NB4 (cell line): ENCODE measurements around the gene TRIO.
A peak's percentile ranks its signal among the peaks of the same experiment; 100 is the strongest.
"Not testable (repeated sequence)": the region's sequence is repeated elsewhere in the genome, so short reads cannot be mapped to it uniquely, and the experiment has no call there.

ENCODE experiments used
- DNase-seq: peaks from one replicate; pipeline ENCODE4 v3.0.0; 2010; ENCODE audit warnings: low read depth
- H3K4me3 ChIP-seq: one replicate; pipeline ENCODE4 v1.5.1; 2011; ENCODE audit warnings: mild to moderate bottlenecking, low read depth, low read length, moderate library complexity
- MYC ChIP-seq: IDR thresholded peaks from 2 replicates; pipeline ENCODE4 v1.6.1; 2011; ENCODE audit warnings: low read depth, low read length
- POLR2A ChIP-seq: IDR thresholded peaks from 2 replicates; pipeline ENCODE4 v1.6.1; 2011; ENCODE audit warnings: mild to moderate bottlenecking; ENCODE audit not compliant: insufficient read length; ENCODE audit errors: extremely low read depth
- TF ChIP-seq, protein P1 (sequence below): IDR thresholded peaks from 2 replicates; pipeline ENCODE4 v1.6.1; 2011; ENCODE audit warnings: low read depth, low read length
- TF ChIP-seq, protein P2 (sequence below): IDR thresholded peaks from one replicate; pipeline ENCODE4 v1.5.1; 2012; ENCODE audit warnings: low read depth, low read length

Gene TRIO

DNA sequence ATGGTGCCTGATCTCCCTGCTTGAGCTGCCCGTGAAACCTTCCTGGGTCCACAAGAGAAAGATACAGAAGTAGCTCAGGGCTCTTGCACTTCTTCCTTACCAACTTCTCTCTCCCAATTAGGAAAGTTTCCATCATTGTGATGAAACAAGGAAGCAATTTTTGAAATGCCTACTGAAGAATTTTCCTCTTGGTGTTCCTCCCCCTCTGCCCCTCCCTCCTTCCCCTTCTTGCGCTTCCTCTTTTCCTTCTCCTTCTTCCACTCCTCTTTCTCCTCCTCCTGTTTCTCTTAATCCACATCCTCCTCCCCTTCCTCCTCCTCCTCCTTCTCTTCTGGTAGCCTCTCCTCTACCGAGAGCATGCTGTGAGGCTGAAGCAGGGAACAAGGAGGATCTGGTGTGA is 402.2 kb downstream of the TRIO start:
- peak; percentile 60 for DNase-seq
- TF ChIP-seq, protein P1, sequence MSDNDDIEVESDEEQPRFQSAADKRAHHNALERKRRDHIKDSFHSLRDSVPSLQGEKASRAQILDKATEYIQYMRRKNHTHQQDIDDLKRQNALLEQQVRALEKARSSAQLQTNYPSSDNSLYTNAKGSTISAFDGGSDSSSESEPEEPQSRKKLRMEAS: no peak
- no peak for TF ChIP-seq POLR2A
- TF ChIP-seq, protein P2, sequence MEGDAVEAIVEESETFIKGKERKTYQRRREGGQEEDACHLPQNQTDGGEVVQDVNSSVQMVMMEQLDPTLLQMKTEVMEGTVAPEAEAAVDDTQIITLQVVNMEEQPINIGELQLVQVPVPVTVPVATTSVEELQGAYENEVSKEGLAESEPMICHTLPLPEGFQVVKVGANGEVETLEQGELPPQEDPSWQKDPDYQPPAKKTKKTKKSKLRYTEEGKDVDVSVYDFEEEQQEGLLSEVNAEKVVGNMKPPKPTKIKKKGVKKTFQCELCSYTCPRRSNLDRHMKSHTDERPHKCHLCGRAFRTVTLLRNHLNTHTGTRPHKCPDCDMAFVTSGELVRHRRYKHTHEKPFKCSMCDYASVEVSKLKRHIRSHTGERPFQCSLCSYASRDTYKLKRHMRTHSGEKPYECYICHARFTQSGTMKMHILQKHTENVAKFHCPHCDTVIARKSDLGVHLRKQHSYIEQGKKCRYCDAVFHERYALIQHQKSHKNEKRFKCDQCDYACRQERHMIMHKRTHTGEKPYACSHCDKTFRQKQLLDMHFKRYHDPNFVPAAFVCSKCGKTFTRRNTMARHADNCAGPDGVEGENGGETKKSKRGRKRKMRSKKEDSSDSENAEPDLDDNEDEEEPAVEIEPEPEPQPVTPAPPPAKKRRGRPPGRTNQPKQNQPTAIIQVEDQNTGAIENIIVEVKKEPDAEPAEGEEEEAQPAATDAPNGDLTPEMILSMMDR: no peak
- TF ChIP-seq MYC: no peak
- no peak overlapping the region for H3K4me3 ChIP-seq

DNA sequence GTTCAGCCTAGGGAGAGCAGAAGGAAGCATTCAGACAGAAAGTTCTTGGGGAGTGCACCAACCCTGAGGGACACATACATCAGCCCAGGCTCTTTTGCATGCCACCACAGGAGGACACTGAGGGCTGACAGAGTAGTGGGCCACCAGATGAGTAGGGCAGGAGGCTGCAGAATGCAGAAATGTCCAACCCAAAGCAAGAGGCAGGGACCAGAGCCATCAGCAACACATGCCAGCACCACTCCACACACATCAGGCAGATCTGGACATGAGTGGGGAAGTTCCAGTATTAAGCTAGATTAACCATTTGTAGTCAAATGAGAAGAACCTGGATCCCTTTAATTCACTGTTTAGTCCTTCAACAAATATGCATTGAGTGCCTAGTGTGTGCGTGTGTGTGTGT is 402.7 kb downstream of the TRIO start:
- H3K4me3 ChIP-seq: no peak overlapping the region
- no peak for DNase-seq
- TF ChIP-seq, protein P1: no peak
- no peak for TF ChIP-seq POLR2A
- no peak for TF ChIP-seq MYC

DNA sequence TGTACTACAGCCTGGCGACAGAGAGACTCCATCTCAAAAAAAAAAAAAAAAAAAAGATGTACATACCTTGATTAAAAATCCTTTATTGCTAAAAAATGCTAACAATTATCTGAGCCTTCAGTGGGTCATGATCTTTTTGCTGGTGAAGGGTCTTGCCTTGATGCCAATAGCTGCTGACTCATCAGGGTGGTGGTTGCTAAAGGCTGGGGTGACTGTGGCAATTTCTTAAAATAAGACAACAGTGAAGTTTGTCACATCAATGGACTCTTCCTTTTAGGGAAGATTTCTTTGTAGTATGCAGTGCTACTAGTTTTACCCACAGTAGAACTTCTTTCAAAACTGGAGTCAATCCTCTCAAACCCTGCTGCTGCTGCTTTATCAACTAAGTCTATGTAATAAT is 404.5 kb downstream of the TRIO start:
- TF ChIP-seq, protein P1: no peak
- no peak for TF ChIP-seq MYC
- no peak for TF ChIP-seq POLR2A
- TF ChIP-seq, protein P2: no peak
- DNase-seq: peak; percentile 61
- H3K4me3 ChIP-seq: no peak overlapping the region

DNA sequence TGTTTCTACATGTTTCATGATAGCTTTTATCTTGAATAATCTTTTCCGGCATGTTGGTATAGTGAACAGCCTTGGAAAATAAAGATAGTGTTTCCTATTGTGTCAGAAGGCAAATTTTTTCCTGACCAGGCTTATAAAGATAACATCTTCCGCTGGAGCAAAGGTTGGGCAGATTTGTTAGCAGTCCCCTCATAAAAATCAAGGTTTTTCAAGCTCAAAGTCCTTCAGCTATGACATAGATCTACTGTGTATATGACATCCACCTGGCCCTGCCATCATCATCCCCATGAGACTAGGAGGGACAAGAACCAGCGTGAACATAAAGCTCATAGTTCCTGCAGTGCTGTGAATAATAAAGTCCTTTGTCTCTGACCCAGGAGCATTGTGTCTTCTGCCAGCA is 408.1 kb downstream of the TRIO start:
- TF ChIP-seq, protein P2: no peak
- TF ChIP-seq POLR2A (no peak), MYC (no peak)
- TF ChIP-seq, protein P1: no peak
- no peak for DNase-seq

DNA sequence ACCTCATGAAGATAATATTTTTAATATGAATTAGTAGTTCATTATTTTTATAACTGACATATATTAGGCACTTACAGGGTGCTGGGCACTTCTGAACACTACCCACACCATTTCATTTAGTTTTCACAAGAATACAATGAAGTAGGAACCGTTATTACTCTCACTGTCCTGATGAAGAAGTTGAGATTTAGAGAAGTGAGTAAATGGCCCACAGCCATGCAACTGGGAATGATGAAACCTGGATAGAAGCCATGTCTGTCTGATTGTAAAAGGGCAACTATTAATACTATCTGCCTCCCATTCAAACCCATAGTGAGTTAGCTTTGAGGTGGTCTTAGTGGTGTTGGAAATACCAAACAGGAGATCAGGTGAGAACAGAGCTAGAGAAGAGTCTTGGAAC is 408.9 kb downstream of the TRIO start:
- H3K4me3 ChIP-seq: no peak overlapping the region
- TF ChIP-seq MYC: no peak
- TF ChIP-seq, protein P1: no peak
- no peak for TF ChIP-seq POLR2A
- TF ChIP-seq, protein P2: no peak
- DNase-seq: no peak

More for the DNA sequence above, 408.1 kb downstream of the TRIO start:
- no peak overlapping the region for H3K4me3 ChIP-seq

DNA sequence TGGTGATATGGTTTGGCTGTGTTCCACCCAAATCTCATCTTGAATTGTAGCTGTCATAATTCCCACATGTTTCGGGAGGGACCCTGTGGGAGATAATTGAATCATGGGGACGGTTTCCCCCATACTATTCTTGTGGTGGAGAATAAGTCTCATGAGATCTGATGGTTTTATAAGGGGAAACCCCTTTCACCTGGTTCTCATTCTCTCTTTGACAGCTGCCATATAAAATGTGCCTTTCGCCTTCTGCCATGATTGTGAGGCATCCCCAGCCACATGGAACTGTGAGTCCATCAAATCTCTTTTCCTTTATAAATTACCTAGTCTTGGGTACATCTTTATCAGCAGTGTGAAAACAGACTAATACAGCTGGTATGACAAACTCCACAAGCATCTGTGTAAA is 411.1 kb downstream of the TRIO start:
- DNase-seq: not testable (repeated sequence)

DNA sequence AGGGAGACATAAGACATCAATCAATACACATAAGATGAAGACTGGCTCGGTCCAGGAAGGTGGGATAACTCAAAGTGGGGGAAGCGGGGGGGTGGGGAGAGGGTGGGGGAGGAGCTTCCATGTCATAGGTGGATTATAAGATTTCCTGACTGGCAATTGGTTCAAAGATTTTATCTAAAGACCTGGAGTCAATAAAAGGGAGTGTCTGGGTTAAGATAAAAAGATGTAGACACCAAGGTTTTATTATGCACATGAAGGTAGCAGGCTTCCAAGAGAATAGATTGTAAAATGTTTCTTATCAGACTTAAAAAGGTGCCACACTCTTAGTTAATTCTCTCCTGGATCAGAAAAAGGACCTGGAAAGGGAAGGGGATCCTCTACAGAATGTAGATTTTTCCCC is 412.9 kb downstream of the TRIO start:
- no peak for TF ChIP-seq POLR2A
- DNase-seq: no peak
- H3K4me3 ChIP-seq: no peak overlapping the region

More for the DNA sequence above, 411.1 kb downstream of the TRIO start:
- H3K4me3 ChIP-seq: not testable (repeated sequence)
